IMR-90 (cell line): Measurements from ENCODE around the gene SEMA4D. TPM values are rescaled to one million over a fixed set of nuclear protein-coding genes. Genes with fewer than 3 reads are reported as not detected.

Source experiments
- ATAC-seq: fragments of 200-7000 bp; cut with Tn5 transposase; 2 replicates; pipeline ENCODE4 v1.9.1; 2020; ENCODE audit warnings: low read depth, mild to moderate bottlenecking, moderate library complexity
- BruUV-seq: library from RNA; stranded (reverse); fragments of 400-500 nt; replicated peaks from 2 replicates; lab custom pipeline; 2021; lab: Mats Ljungman, UMichigan
- CTCF ChIA-PET: fragments of 300-600 bp; formaldehyde crosslinking; extraction: SDS; loops from one replicate; lab custom pipeline; 2021; ENCODE audit warnings: antibody characterized with exemption; lab: Yijun Ruan, JAX
- POLR2A ChIA-PET: fragments of 300-600 bp; sonication (Branson Sonifier 250); formaldehyde crosslinking; loops from one replicate; lab custom pipeline; 2022; ENCODE audit warnings: antibody characterized with exemption; ENCODE audit not compliant: unreplicated experiment; lab: Charles Lee
- DNase-seq: peaks from one replicate; pipeline ENCODE4 v3.0.0; 2013
- H2AFZ ChIP-seq: replicated peaks from 2 replicates; pipeline ENCODE3; 2013; ENCODE audit warnings: low read length, mild to moderate bottlenecking; ENCODE audit not compliant: poor library complexity
- H2AK5ac ChIP-seq: 2 replicates; pipeline ENCODE4 v1.6.1; 2013; ENCODE audit warnings: low read depth, low read length, inconsistent platforms
- H2AK9ac ChIP-seq: replicated peaks from 2 replicates; pipeline ENCODE3; 2013; ENCODE audit warnings: mild to moderate bottlenecking, low read depth, low read length, moderate library complexity; ENCODE audit not compliant: poor library complexity
- H2BK120ac ChIP-seq: 2 replicates; pipeline ENCODE4 v1.6.1; 2013; ENCODE audit warnings: low read depth, low read length, inconsistent platforms
- H2BK15ac ChIP-seq: 3 replicates; pipeline ENCODE4 v1.6.1; 2013; ENCODE audit warnings: low read depth, low read length, inconsistent platforms
- H2BK20ac ChIP-seq: 2 replicates; pipeline ENCODE4 v1.6.1; 2013; ENCODE audit warnings: low read depth, mild to moderate bottlenecking, inconsistent platforms, low read length, moderate library complexity
- H2BK5ac ChIP-seq: 2 replicates; pipeline ENCODE4 v1.6.1; 2013; ENCODE audit warnings: mild to moderate bottlenecking, low read depth, low read length, inconsistent platforms; ENCODE audit not compliant: poor library complexity, severe bottlenecking
- H3K14ac ChIP-seq: replicated peaks from 2 replicates; pipeline ENCODE4 v1.6.1; 2013; ENCODE audit warnings: low read depth, low read length, inconsistent platforms
- H3K18ac ChIP-seq: 2 replicates; pipeline ENCODE4 v1.6.1; 2013; ENCODE audit warnings: low read depth, low read length, control low read depth
- H3K23ac ChIP-seq: 2 replicates; pipeline ENCODE4 v1.6.1; 2013; ENCODE audit warnings: low read depth, low read length, inconsistent platforms
- H3K27ac ChIP-seq: 2 replicates; pipeline ENCODE4 v1.5.1; 2013; ENCODE audit warnings: mild to moderate bottlenecking, control low read depth, low read length; ENCODE audit not compliant: insufficient read depth
- H3K27me3 ChIP-seq: 2 replicates; pipeline ENCODE4 v1.6.1; 2013; ENCODE audit warnings: low read length; ENCODE audit not compliant: control insufficient read depth, insufficient read depth
- H3K36me3 ChIP-seq: 2 replicates; pipeline ENCODE4 v1.6.1; 2013; ENCODE audit warnings: low read length, mixed read lengths; ENCODE audit not compliant: control insufficient read depth, insufficient read depth
- H3K4ac ChIP-seq: 2 replicates; pipeline ENCODE4 v1.6.1; 2013; ENCODE audit warnings: low read depth, low read length, inconsistent platforms
- H3K4me1 ChIP-seq: 2 replicates; pipeline ENCODE4 v1.6.1; 2013; ENCODE audit warnings: low read length, mixed read lengths; ENCODE audit not compliant: control insufficient read depth, insufficient read depth
- H3K4me2 ChIP-seq: 2 replicates; pipeline ENCODE4 v1.6.1; 2013; ENCODE audit warnings: low read depth, mild to moderate bottlenecking, control low read depth, low read length, moderate library complexity
- H3K4me3 ChIP-seq: 2 replicates; pipeline ENCODE4 v1.5.1; 2013; ENCODE audit warnings: low read depth, mild to moderate bottlenecking, control low read depth, low read length, moderate library complexity; ENCODE audit not compliant: insufficient read depth
- H3K56ac ChIP-seq: 2 replicates; pipeline ENCODE4 v1.6.1; 2013; ENCODE audit warnings: low read length, inconsistent platforms; ENCODE audit not compliant: insufficient read depth; ENCODE audit errors: extremely low read depth
- H3K79me1 ChIP-seq, 2 experiments: 2 replicates each; pipeline ENCODE4 v1.6.1; 2013; ENCODE audit warnings: low read length in 2 of 2, inconsistent platforms in 1 of 2, low read depth in 1 of 2
- H3K9ac ChIP-seq: 2 replicates; pipeline ENCODE4 v1.6.1; 2013; ENCODE audit warnings: low read depth, low read length, control low read depth
- H3K9me1 ChIP-seq: 2 replicates; pipeline ENCODE4 v1.6.1; 2013; ENCODE audit warnings: low read length, inconsistent platforms; ENCODE audit not compliant: insufficient read depth
- H3K9me3 ChIP-seq: 2 replicates; pipeline ENCODE4 v1.6.1; 2013; ENCODE audit warnings: low read length; ENCODE audit not compliant: control insufficient read depth, insufficient read depth
- H4K20me1 ChIP-seq: 2 replicates; pipeline ENCODE4 v1.6.1; 2013; ENCODE audit warnings: low read length, inconsistent platforms; ENCODE audit not compliant: insufficient read depth
- H4K5ac ChIP-seq: 2 replicates; pipeline ENCODE4 v1.6.1; 2013; ENCODE audit warnings: mild to moderate bottlenecking, low read depth, low read length, control low read depth
- H4K8ac ChIP-seq, 2 experiments: 2 replicates each; pipeline ENCODE4 v1.6.1; 2013; ENCODE audit warnings: low read depth in 2 of 2, low read length in 2 of 2, control low read depth in 1 of 2, inconsistent platforms in 1 of 2
- H4K91ac ChIP-seq: 2 replicates; pipeline ENCODE4 v1.6.1; 2013; ENCODE audit warnings: low read depth, low read length, inconsistent platforms; ENCODE audit not compliant: insufficient read depth
- MXI1 ChIP-seq: IDR thresholded peaks from 2 replicates; pipeline ENCODE4 v1.6.1; 2012; ENCODE audit warnings: low read depth, mild to moderate bottlenecking, low read length, moderate library complexity, borderline replicate concordance
- NFE2L2 ChIP-seq: fragments of 150-350 bp; IDR thresholded peaks from 2 replicates; pipeline ENCODE4 v1.6.1; 2016; ENCODE audit warnings: low read depth, mild to moderate bottlenecking, low read length
- POLR2A ChIP-seq: IDR thresholded peaks from 2 replicates; pipeline ENCODE4 v1.6.1; 2012; ENCODE audit warnings: mild to moderate bottlenecking, low read depth, low read length
- RFX5 ChIP-seq: IDR thresholded peaks from 2 replicates; pipeline ENCODE4 v1.8.0; 2012; ENCODE audit warnings: low read depth, mild to moderate bottlenecking, low read length, moderate library complexity
- USF2 ChIP-seq: fragments of 150-350 bp; IDR thresholded peaks from 2 replicates; pipeline ENCODE4 v1.6.1; 2017; ENCODE audit warnings: mild to moderate bottlenecking, antibody characterized with exemption, low read length, low read depth
- WGBS, 2 experiments: methylation state at CpG; one replicate each; pipeline versions ENCODE4 v1.1.5 to v1.1.7; 2013; ENCODE audit warnings: missing lambda C conversion rate in 2 of 2; ENCODE audit not compliant: insufficient read length in 1 of 2; ENCODE audit errors: extremely low coverage in 2 of 2; 5-methylcytosine and 5-hydroxymethylcytosine counted together
- dilution Hi-C: fragments of 300-500 bp; cut with HindIII; formaldehyde crosslinking; loops from one replicate; pipeline ENCODE4 v1.14.3; 2018; ENCODE audit warnings: low sequenced_read_pairs; ENCODE audit not compliant: unreplicated experiment
- in situ Hi-C: fragments of 300-500 bp; cut with MboI; formaldehyde crosslinking; loops from 3 replicates; pipeline ENCODE4 v1.14.3; 2019; ENCODE audit warnings: low sequenced_read_pairs, inconsistent platforms, mixed read lengths
- intact Hi-C: fragments of 100-400 bp; cut with micrococcal nuclease; formaldehyde crosslinking; loops from 2 replicates; pipeline ENCODE4 v1.10.0; 2022
- polyA plus RNA-seq, 3 experiments: library from polyadenylated mRNA; depleted of rRNA; stranded (reverse); fragments of >200 nt; gene quantifications; 2 replicates each; pipeline ENCODE4 v1.2.3, GENCODE V29; 2012; ENCODE audit warnings: low replicate concordance in 1 of 3
- total RNA-seq: library from RNA; depleted of rRNA; stranded (reverse); fragments of >200 nt; gene quantifications from 2 replicates; pipeline ENCODE4 v1.2.3, GENCODE V29; 2012

Gene SEMA4D
- total and polyA plus RNA-seq, 2 of the 4 experiments (the other 2 are of a cell fraction), result 0.90 to 1.5 TPM

DNA sequence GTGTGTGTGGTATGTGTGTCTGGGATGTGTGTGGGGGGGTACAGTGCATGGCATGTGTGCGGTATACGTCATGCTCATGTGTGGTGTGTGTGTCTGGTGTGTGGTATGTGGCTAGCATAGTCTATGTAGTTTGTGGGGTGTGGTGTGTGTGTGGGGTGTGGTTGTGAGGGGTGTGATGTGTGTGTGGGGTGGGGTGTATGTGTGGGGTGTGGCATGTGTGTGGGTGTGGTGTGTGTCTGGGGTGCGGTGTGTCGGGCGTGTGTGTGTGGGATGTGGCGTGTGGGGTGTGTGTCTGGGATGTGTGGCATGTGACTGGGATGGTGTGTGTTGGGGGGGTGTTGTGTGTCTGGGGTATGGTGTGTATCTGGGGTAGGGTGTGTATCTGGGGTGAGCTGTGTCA is 127.3 kb downstream of the SEMA4D start:
- H3K27ac ChIP-seq, result no peak overlapping the region
- peak overlapping the region; percentile 56; the same call in 1 of the 2 replicates for H2AK5ac ChIP-seq
- ChIA-PET CTCF (no interaction called here), POLR2A (no interaction called here)
- H3K23ac ChIP-seq, result no peak overlapping the region
- H3K9me3 ChIP-seq, result no peaks in the 10 kb centered on the region
- no peak overlapping the region for H3K14ac ChIP-seq
- H3K4ac ChIP-seq, result no peak overlapping the region
- no peaks in the 10 kb centered on the region for H4K20me1 ChIP-seq
- WGBS, 2 experiments, result 100% methylated on average over 2 of the region's 6 CpGs; no CpG with 5 or more reads in 1 of the 2 experiments
- no peak overlapping the region for H2AK9ac ChIP-seq
- TF ChIP-seq MXI1 (no peak), POLR2A (no peak), RFX5 (no peak), USF2 (no peak), NFE2L2 (no peak)
- H3K27me3 ChIP-seq, result no peaks in the 10 kb centered on the region
- no peak overlapping the region for H2BK120ac ChIP-seq
- no peak overlapping the region; the same call in 2 of the 3 replicates for H2BK15ac ChIP-seq
- no peak overlapping the region for H3K56ac ChIP-seq
- no peak overlapping the region for H4K5ac ChIP-seq
- H3K9ac ChIP-seq, result no peak overlapping the region
- H3K4me2 ChIP-seq, result no peak overlapping the region
- no peak overlapping the region for H4K8ac ChIP-seq
- intact Hi-C loops, result no loop called here
- BruUV-seq, result no TSS peak
- peaks cover 3% of the 10 kb centered on the region; the same call in 1 of the 2 replicates for H3K4me1 ChIP-seq
- DNase-seq (no peak), ATAC-seq (no peak)
- H3K36me3 ChIP-seq, result no peaks in the 10 kb centered on the region
- no peak overlapping the region for H4K91ac ChIP-seq
- peak overlapping the region; percentile 71 for H2BK5ac ChIP-seq
- no peaks in the 10 kb centered on the region for H3K79me1 ChIP-seq
- H3K9me1 ChIP-seq, result peaks cover 16% of the 10 kb centered on the region
- dilution Hi-C loops, result no loop called here
- no peak overlapping the region for H3K4me3 ChIP-seq
- no peak overlapping the region for H2AFZ ChIP-seq
- H2BK20ac ChIP-seq, result no peak overlapping the region
- in situ Hi-C loops, result no loop called here
- H3K18ac ChIP-seq, result no peak overlapping the region
